ENCODE results near the gene HGF. TPM values are rescaled to one million over a fixed set of nuclear protein-coding genes. Genes with fewer than 3 reads are reported as not detected.

Gene HGF
- total and polyA plus RNA-seq, 2 of the 8 experiments (the other 6 are each of a cell fraction or from before 2014, with no cell fraction given), result 0.05 to 0.60 TPM

DNA sequence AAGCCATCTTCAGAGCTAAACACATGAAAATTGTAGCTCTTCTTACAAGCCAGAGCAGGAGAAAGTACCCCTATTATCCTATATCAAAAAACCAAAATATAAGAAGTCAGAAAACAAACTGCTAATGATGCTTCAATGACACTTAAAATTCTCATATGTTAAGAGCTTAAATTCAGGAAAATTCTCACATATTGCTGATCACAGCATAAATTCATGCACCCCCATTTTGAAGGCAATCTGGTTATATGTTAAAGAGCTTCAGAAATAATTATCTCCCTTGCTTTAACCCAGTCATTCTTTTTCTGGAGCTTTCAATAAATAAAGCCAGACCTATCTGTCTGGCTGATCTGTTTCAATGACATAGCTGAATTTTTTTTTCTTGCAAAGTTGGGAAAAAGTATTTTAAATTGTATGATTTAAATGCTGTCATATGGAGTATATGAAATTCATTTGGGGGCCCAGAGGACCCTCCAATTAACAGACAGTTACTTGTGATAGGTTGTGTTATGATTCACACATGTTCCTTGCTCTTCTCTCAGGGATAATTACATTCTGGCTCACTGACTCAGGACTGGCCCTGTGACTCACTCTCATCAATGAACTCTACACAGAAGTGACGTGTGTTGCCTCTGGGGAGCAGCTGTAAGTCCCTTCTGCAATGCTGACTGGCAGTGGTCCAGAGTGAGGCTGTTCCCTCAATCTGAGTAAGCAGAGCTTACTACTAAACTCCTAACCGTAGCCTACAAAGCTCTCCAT is 85.2 kb downstream of the HGF start:
- Histone ChIP-seq H3K4me3 (ENCODE audit: extremely low read depth in 1 of 4, insufficient read depth in 2 of 4, low read depth in 3 of 4, low read length in 4 of 4) (no peak overlapping the region), H2BK12ac (ENCODE audit: low read depth, low read length) (no peak overlapping the region), H4K8ac (ENCODE audit: extremely low read depth, insufficient read depth, low read length) (no peak overlapping the region), H3K18ac (ENCODE audit: extremely low read depth, low read length) (no peak overlapping the region), H3K23ac (ENCODE audit: insufficient read length) (no peak overlapping the region), H3K4me1 (replicated peaks in 1 of 4; ENCODE audit: control insufficient read depth in 3 of 4, insufficient read depth in 4 of 4, low read length in 3 of 4) (peaks cover 0 to 4% (median 1%) of the 10 kb centered on the region in 4 experiments; a peak in 2 of 7 replicates), H3K4ac (replicated peaks; ENCODE audit: insufficient read length, low read depth, low read length) (no peak overlapping the region), H3K23me2 (ENCODE audit: low read depth, low read length) (no peaks in the 10 kb centered on the region), H2BK20ac (ENCODE audit: low read length) (no peak overlapping the region), H3K27me3 (replicated peaks in 1 of 4; ENCODE audit: control insufficient read depth in 3 of 4, extremely low read depth in 1 of 4, insufficient read depth in 3 of 4, low read length in 3 of 4) (no peaks in the 10 kb centered on the region), H3K79me1 (ENCODE audit: low read depth, low read length) (no peaks in the 10 kb centered on the region), H4K91ac (replicated peaks; ENCODE audit: insufficient read length, low read length) (no peak overlapping the region), H3K14ac (ENCODE audit: insufficient read length) (no peak overlapping the region), H2AFZ (ENCODE audit: low read length) (peak overlapping the region; percentile 47), H3K56ac (replicated peaks; ENCODE audit: insufficient read length, low read depth, low read length) (no peak overlapping the region), H3K27ac (ENCODE audit: low read depth, low read length) (no peak overlapping the region), H3K9me3 (ENCODE audit: insufficient read depth in 2 of 2, low read depth in 1 of 2, low read length in 1 of 2) (no peaks in the 10 kb centered on the region), H2BK120ac (replicated peaks; ENCODE audit: low read depth, low read length) (no peak overlapping the region), H2BK15ac (ENCODE audit: low read length) (no peak overlapping the region), H3K9ac (replicated peaks in 1 of 4; ENCODE audit: extremely low read depth in 1 of 4, low read depth in 3 of 4, low read length in 3 of 4) (no peak overlapping the region), H2BK5ac (ENCODE audit: low read depth, low read length) (no peak overlapping the region), H4K20me1 (replicated peaks in 1 of 2; ENCODE audit: control insufficient read depth in 1 of 2, insufficient read depth in 2 of 2, low read length in 2 of 2) (no peaks in the 10 kb centered on the region), H2AK5ac (ENCODE audit: low read depth, low read length) (no peak overlapping the region; the same call in 1 of the 2 replicates), H3K36me3 (ENCODE audit: control insufficient read depth in 2 of 4, insufficient read depth in 4 of 4, low read length in 3 of 4) (no peaks in the 10 kb centered on the region), H3K79me2 (ENCODE audit: control insufficient read depth in 1 of 2, insufficient read depth in 2 of 2, low read length in 2 of 2) (no peaks in the 10 kb centered on the region), H4K5ac (ENCODE audit: insufficient read length, low read depth, low read length) (no peak overlapping the region), H3K4me2 (ENCODE audit: insufficient read depth in 1 of 2, low read depth in 2 of 2, low read length in 2 of 2) (no peak overlapping the region)
- DNase-seq (ENCODE audit: low read depth in 1 of 2, low spot score in 2 of 2) (no peak), FAIRE-seq (no peak)
- 83% methylated on average over 2 of the region's 2 CpGs; no CpG with 5 or more reads in 1 of the 2 experiments for WGBS, 2 experiments (ENCODE audit: extremely low coverage in 1 of 2, insufficient coverage in 1 of 2, insufficient read length in 1 of 2, insufficient replicate concordance in 2 of 2, low coverage in 1 of 2, low lambda C conversion rate in 2 of 2, missing lambda C conversion rate in 1 of 2)
- POLR2A ChIA-PET (ENCODE audit: partially characterized antibody), result no interaction called here
- CTCF ChIA-PET (ENCODE audit: partially characterized antibody), result interaction anchor here (1.0 to 1.5 kb wide), 2 partner anchors 13 to 20 kb away, joined by 3 read pairs; no protein-coding TSS in a partner anchor
